Fibroblast of lung (primary cell): Measurements from ENCODE around the gene IFITM5.

Experiments
- CTCF ChIP-seq, 2 donors: IDR thresholded peaks in 1 of 2; conservative IDR thresholded peaks in 1 of 2; 1 replicate in 1 of 2; 2 replicates in 1 of 2; pipeline ENCODE4 v1.5.1; 2011 to 2012; ENCODE audit warnings: low read length in 2 of 2, control low read depth in 1 of 2, inconsistent platforms in 1 of 2, low read depth in 1 of 2, mild to moderate bottlenecking in 1 of 2
- EZH2 ChIP-seq: IDR thresholded peaks from 2 replicates; pipeline ENCODE4 v1.5.1; 2012; ENCODE audit warnings: low read length, control low read depth, mild to moderate bottlenecking; ENCODE audit errors: missing control alignments

GRCh38 chr11:305844-306211, 6.5 kb upstream of the IFITM5 start:
- TF ChIP-seq CTCF (conservative IDR thresholded peaks at IDR 0.05 in 1 of 2, IDR thresholded peaks at IDR 0.05 in 1 of 2; ENCODE audit: low read depth in 1 of 2, low read length in 2 of 2) (no peak), EZH2 (no peak)
